Tibial nerve (tissue), 4 donors: ENCODE measurements around the gene SERPINE1. TPM values are rescaled to one million over a fixed set of nuclear protein-coding genes. Genes with fewer than 3 reads are reported as not detected.

Experiments used
- DNase-seq, 2 donors: peaks; one replicate each; pipeline ENCODE4 v3.0.0-alpha.2; 2019; ENCODE audit warnings: low spot score in 2 of 2
- H3K27ac ChIP-seq, 4 donors: fragments of 200-600 bp; sonication (generic) in 3 of 4; one replicate each; pipeline ENCODE4 v1.5.1; 2017 to 2019; ENCODE audit warnings: mild to moderate bottlenecking in 1 of 4
- H3K27me3 ChIP-seq, 2 donors: fragments of 200-600 bp; sonication (generic) in 1 of 2; one replicate each; pipeline versions ENCODE4 v1.5.1 to v1.6.0; 2017 to 2019
- H3K36me3 ChIP-seq, 3 donors: fragments of 200-600 bp; sonication (generic); one replicate each; pipeline ENCODE4 v1.5.1; 2018 to 2019
- H3K4me1 ChIP-seq, 4 donors: fragments of 200-600 bp; sonication (generic) in 3 of 4; one replicate each; pipeline ENCODE4 v1.5.1; 2017 to 2019
- H3K4me3 ChIP-seq, 4 donors: fragments of 200-600 bp; sonication (generic) in 3 of 4; one replicate each; pipeline ENCODE4 v1.5.1; 2017 to 2019; ENCODE audit warnings: mild to moderate bottlenecking in 1 of 4, moderate library complexity in 1 of 4
- H3K9me3 ChIP-seq, 4 donors: fragments of 200-600 bp; sonication (generic) in 3 of 4; one replicate each; pipeline ENCODE4 v1.5.1; 2017 to 2019
- CTCF ChIP-seq, 5 experiments: fragments of 200-600 bp in 3 of 5; fragments of 450-650 bp in 2 of 5; sonication (generic) in 3 of 5; IDR thresholded peaks; one replicate each; pipeline ENCODE4 v1.5.1; 2016 to 2019; ENCODE audit warnings: antibody characterized with exemption in 5 of 5, mild to moderate bottlenecking in 3 of 5, moderate library complexity in 2 of 5
- EP300 ChIP-seq, 2 donors: sonication (generic); formaldehyde crosslinking; IDR thresholded peaks; one replicate each; pipeline ENCODE4 v1.6.1; 2017; ENCODE audit warnings: antibody characterized with exemption in 2 of 2, mild to moderate bottlenecking in 1 of 2
- POLR2A ChIP-seq, 2 donors: fragments of 450-650 bp; IDR thresholded peaks; one replicate each; pipeline ENCODE4 v1.6.1; 2017; ENCODE audit warnings: antibody characterized with exemption in 2 of 2, mild to moderate bottlenecking in 2 of 2, moderate library complexity in 2 of 2
- WGBS, 2 donors: methylation state at CpG; one replicate each; pipeline ENCODE4 v1.1.5; 2018; 5-methylcytosine and 5-hydroxymethylcytosine counted together
- total RNA-seq, 4 donors: library from RNA; depleted of rRNA; stranded (reverse); fragments of >200 nt; gene quantifications; one replicate each; pipeline ENCODE4 v1.1.0, GENCODE V29; 2016

SERPINE1 gene
- total RNA-seq, 4 donors from 2014 or later = 3.3 to 13.9 (median 8.1) TPM

GRCh38 chr7:101165958-101166647, 39.2 kb downstream of the SERPINE1 start:
- Histone ChIP-seq H3K27ac (no peak overlapping the region), H3K9me3 (no peaks in the 10 kb centered on the region), H3K27me3 (peaks cover 7 to 99% of the 10 kb centered on the region in 2 donors), H3K4me3 (no peak overlapping the region), H3K36me3 (peaks cover 0 to 6% (median 0%) of the 10 kb centered on the region in 3 donors), H3K4me1 (peaks cover 0 to 63% (median 35%) of the 10 kb centered on the region in 4 donors)
- TF ChIP-seq POLR2A (IDR thresholded peaks at IDR 0.05) = no peak
- TF ChIP-seq EP300 (IDR thresholded peaks at IDR 0.05) = no peak
- no peak for TF ChIP-seq CTCF (IDR thresholded peaks at IDR 0.05)
- no peak for DNase-seq
- WGBS, 2 donors = 2 to 4% methylated on average over 34 to 38 of the region's 38 CpGs

- no peaks in the 10 kb centered on the region for H3K9me3 ChIP-seq
- peaks cover 7 to 99% of the 10 kb centered on the region in 2 donors for H3K27me3 ChIP-seq
- DNase-seq = no peak
- no peak for TF ChIP-seq POLR2A (IDR thresholded peaks at IDR 0.05)
- TF ChIP-seq CTCF (IDR thresholded peaks at IDR 0.05) = no peak
- no peak for TF ChIP-seq EP300 (IDR thresholded peaks at IDR 0.05)
- H3K36me3 ChIP-seq = peaks cover 0 to 1% (median 0%) of the 10 kb centered on the region in 3 donors
- H3K4me1 ChIP-seq = peaks cover 0 to 68% (median 36%) of the 10 kb centered on the region in 4 donors
- no peak overlapping the region for H3K27ac ChIP-seq
- WGBS, 2 donors = 0 to 6% methylated on average over 6 to 10 of the region's 11 CpGs
- no peak overlapping the region for H3K4me3 ChIP-seq
These were observed 39.7 kb downstream of the SERPINE1 start for GRCh38 chr7:101166648-101166908.

GRCh38 chr7:101166909-101167644, 40.2 kb downstream of the SERPINE1 start:
- no peak overlapping the region for H3K27ac ChIP-seq
- WGBS, 2 donors = 1 to 2% methylated on average over 19 of the region's 19 CpGs
- no peak for DNase-seq
- H3K9me3 ChIP-seq = no peaks in the 10 kb centered on the region
- H3K4me1 ChIP-seq = peaks cover 0 to 73% (median 39%) of the 10 kb centered on the region in 4 donors
- no peak overlapping the region for H3K4me3 ChIP-seq
- H3K27me3 ChIP-seq = peaks cover 7 to 99% of the 10 kb centered on the region in 2 donors
- TF ChIP-seq POLR2A (IDR thresholded peaks at IDR 0.05) = no peak
- TF ChIP-seq EP300 (IDR thresholded peaks at IDR 0.05) = no peak
- no peak for TF ChIP-seq CTCF (IDR thresholded peaks at IDR 0.05)
- no peaks in the 10 kb centered on the region for H3K36me3 ChIP-seq

- no peak for DNase-seq
- no peak overlapping the region for H3K27ac ChIP-seq
- TF ChIP-seq POLR2A (IDR thresholded peaks at IDR 0.05) = no peak
- no peak for TF ChIP-seq EP300 (IDR thresholded peaks at IDR 0.05)
- TF ChIP-seq CTCF (IDR thresholded peaks at IDR 0.05) = no peak
- peaks cover 10 to 100% of the 10 kb centered on the region in 2 donors for H3K27me3 ChIP-seq
- 3 to 4% methylated on average over 12 of the region's 12 CpGs for WGBS, 2 donors
- H3K4me3 ChIP-seq = no peak overlapping the region
- peaks cover 0 to 74% (median 42%) of the 10 kb centered on the region in 4 donors for H3K4me1 ChIP-seq
- no peaks in the 10 kb centered on the region for H3K36me3 ChIP-seq
- no peaks in the 10 kb centered on the region for H3K9me3 ChIP-seq
These were observed 40.9 kb downstream of the SERPINE1 start for GRCh38 chr7:101167645-101168411.
